ENCODE data around the gene FAM120B.
A peak's percentile ranks its signal among the peaks of the same experiment; 100 is the strongest.

FAM120B gene

DNA sequence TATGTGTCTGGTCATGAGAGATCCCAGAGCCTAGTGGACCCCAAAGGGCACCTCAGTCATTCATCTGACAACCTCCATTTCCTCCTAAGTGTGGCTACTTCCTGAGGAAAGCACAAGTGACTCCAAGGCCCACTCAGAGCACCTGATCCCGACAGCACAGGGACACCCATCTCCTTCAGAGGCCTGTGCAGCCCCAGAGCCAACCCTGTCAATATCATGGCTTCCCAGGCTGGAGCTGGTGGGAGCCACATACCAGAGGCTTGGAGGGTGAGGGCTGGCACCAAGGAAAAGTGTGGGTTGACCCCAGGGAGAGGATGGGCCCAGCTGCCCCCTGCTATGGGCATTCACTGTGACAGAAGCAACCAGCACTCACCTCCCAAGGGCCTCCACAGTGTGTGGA, 129.2 kb downstream of the FAM120B start:
- TF ChIP-seq, protein P1, sequence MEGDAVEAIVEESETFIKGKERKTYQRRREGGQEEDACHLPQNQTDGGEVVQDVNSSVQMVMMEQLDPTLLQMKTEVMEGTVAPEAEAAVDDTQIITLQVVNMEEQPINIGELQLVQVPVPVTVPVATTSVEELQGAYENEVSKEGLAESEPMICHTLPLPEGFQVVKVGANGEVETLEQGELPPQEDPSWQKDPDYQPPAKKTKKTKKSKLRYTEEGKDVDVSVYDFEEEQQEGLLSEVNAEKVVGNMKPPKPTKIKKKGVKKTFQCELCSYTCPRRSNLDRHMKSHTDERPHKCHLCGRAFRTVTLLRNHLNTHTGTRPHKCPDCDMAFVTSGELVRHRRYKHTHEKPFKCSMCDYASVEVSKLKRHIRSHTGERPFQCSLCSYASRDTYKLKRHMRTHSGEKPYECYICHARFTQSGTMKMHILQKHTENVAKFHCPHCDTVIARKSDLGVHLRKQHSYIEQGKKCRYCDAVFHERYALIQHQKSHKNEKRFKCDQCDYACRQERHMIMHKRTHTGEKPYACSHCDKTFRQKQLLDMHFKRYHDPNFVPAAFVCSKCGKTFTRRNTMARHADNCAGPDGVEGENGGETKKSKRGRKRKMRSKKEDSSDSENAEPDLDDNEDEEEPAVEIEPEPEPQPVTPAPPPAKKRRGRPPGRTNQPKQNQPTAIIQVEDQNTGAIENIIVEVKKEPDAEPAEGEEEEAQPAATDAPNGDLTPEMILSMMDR (IDR thresholded peaks at IDR 0.05; ENCODE audit: low read depth, low read length) = no peak
- in situ Hi-C loops (cut with HindIII; ENCODE audit: low sequenced_read_pairs) = no loop called here
- no peak for DNase-seq (ENCODE audit: low read depth, low spot score)
- H3K4me3 ChIP-seq (ENCODE audit: low read depth, low read length) = no peak overlapping the region

DNA sequence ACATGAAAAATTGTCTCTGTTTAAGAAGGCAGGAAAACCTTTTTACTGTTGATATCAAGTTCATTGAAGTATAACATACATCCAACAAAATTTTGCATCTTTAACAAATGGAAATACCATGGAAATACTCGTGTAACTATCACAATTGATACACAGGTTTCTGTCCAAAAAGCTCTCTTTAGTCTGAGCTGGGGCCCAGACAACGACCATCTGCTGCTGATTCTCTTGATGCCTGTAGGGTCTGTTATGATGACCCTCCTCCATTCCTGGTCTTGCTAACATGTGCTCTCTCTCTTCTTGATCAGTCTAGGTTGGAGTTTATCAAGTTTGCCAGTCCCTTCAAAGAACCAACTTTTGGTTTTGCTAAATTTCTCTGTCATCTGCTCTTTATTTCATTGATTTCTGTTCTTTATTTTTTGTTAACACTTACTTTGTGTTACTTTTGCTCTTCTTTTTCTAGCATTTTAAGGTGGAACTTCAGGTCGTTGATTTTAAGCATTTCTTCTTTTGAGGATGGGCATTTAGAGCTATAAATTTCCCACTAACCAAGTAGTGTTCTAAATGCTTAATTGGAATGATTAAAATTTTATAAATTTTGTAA, 129.8 kb downstream of the FAM120B start:
- TF ChIP-seq, protein P1 (IDR thresholded peaks at IDR 0.05; ENCODE audit: low read depth, low read length) = no peak
- DNase-seq (ENCODE audit: low read depth, low spot score) = no peak
- in situ Hi-C loops (cut with HindIII; ENCODE audit: low sequenced_read_pairs) = no loop called here
- no peak overlapping the region for H3K4me3 ChIP-seq (ENCODE audit: low read depth, low read length)

DNA sequence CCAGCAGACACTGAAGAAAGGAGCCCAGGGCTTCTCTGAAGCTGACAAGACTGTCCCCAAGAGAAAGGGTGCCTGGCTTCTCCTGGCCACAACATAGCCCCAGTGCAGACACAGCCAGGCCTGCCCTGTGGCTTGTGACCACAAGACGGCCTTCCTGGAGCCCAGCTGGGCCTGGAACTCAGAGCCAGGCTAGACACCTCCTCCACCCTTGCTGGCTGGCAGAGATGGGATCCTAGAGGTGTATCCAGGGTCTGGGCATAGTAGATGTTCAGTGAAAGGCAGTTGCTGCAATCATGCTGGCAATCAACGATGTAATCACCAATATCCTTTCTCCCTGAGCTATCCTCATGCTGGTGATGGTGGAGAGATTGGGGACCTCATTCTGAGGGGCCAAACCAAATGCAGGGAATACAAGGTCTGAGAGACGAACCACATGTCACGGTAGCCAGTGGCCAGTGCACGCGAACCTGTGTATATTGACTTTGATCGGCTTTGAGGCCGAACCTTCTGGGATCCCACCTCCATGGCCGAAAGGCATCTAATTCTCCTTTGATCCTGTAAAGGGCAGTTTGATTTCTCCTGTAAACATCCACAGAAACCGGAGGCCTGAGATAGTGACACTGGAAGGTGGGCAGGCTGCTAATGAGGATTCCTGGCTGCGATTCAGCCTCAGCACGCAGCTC, 131.3 kb downstream of the FAM120B start:
- H3K4me3 ChIP-seq (ENCODE audit: low read depth, low read length) = no peak overlapping the region
- DNase-seq (ENCODE audit: low read depth, low spot score) = peak; percentile 36
- TF ChIP-seq, protein P1 (IDR thresholded peaks at IDR 0.05; ENCODE audit: low read depth, low read length) = no peak
- in situ Hi-C loops (cut with HindIII; ENCODE audit: low sequenced_read_pairs) = no loop called here

DNA sequence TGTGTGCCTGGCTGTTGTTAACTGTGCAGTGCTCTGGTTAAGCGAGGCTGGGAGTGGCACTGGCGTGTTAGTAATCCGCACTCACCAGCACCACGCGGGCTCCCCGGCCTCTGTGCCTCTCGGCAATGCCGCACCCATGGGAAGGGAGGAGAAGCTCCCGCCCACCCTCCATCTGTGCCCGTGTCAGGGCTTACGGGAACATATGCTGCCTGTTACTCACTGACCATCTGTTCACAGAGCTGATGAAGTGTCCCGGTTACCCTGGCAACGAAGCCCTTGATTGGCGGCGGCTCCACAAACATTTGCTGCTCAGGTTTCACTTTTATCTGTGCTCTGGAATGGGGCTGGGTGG, 131.8 kb downstream of the FAM120B start:
- peak; percentile 99 for DNase-seq (ENCODE audit: low read depth, low spot score)

DNA sequence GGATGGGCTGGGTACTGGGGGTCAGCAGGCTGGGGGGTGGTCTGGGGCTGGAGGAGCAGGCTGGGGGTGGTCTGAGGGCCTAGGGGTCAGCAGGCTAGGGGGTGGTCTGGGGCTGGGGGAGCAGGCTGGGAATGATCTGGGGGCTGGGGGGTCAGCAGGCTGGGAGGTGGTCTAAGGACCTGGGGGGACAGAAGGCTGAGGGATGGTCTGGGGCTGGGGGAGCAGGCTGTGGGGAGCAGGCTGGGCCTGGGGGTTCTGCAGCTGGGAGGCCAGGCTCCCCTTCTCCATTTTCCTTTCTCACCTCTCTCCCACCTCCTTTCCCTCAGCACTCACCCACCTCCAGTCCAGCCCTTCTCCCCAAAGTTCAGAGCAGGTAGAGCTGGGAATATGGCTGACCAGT, 132.3 kb downstream of the FAM120B start:
- no peak for DNase-seq (ENCODE audit: low read depth, low spot score)
- TF ChIP-seq, protein P1 (IDR thresholded peaks at IDR 0.05; ENCODE audit: low read depth, low read length) = no peak
- no peak overlapping the region for H3K4me3 ChIP-seq (ENCODE audit: low read depth, low read length)
- in situ Hi-C loops (cut with HindIII; ENCODE audit: low sequenced_read_pairs) = no loop called here

More for the DNA sequence above, 131.8 kb downstream of the FAM120B start:
- no peak overlapping the region for H3K4me3 ChIP-seq (ENCODE audit: low read depth, low read length)
- TF ChIP-seq, protein P1 (IDR thresholded peaks at IDR 0.05; ENCODE audit: low read depth, low read length) = no peak
- in situ Hi-C loops (cut with HindIII; ENCODE audit: low sequenced_read_pairs) = no loop called here

DNA sequence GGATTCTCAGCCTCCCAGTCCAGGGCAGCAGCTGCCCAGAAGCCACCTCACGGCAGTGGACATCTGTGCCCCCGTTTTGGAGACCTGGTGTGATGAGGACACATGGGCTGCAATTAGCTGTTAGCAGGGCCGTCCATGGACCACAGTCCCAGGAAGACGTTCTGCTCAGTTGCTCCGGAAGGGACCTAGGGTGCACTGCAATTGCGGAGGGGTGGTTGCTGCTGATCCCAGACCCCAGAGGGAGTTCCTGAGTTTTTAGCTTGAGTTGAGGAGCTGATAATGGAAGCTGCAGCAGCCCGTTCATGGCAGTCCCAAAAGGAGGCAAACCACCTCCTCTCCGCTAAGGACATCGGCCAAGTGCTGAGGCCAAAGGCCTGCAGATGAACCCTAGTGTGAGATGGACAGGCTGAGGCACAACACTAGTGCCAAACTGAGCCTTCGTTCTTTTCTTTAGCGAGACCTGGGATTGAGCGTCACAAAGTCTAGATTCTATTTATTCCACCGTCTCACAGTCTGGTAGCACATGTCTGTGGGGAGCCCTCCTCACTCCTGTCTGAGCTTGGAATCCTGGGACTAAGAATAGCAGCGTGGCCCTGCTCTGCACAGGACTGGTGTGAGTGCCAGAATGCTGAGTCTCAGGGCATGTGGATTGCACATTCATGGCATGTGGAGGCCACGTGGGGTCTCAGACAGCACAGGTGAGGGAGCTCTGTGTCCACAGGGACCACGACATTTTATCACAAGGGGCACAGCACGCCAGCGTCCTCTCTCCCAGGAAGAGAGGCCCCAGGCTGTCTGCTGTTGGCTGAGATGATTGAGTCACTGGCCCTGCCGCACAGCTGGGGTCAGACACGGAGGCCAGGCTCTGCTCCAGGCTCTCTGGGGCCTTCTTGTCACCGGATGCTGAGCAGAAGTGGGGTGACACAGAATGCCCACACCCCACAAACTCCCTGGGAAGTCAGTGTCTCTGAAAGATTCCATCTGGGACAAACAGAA, 133.1 kb downstream of the FAM120B start:
- in situ Hi-C loops (cut with HindIII; ENCODE audit: low sequenced_read_pairs) = no loop called here
- no peak for DNase-seq (ENCODE audit: low read depth, low spot score)
- no peak overlapping the region for H3K4me3 ChIP-seq (ENCODE audit: low read depth, low read length)
- TF ChIP-seq, protein P1 (IDR thresholded peaks at IDR 0.05; ENCODE audit: low read depth, low read length) = no peak

Data from astrocyte of the spinal cord (primary cell).